Uterus (tissue), 2 donors: Measurements from ENCODE around the gene PLXNA4.

Experiments used
- CTCF ChIP-seq, 4 experiments: fragments of 200-600 bp in 2 of 4; fragments of 450-650 bp in 2 of 4; sonication (generic) in 2 of 4; IDR thresholded peaks; one replicate each; pipeline ENCODE4 v1.5.1; 2016 to 2019; ENCODE audit warnings: antibody characterized with exemption in 4 of 4, mild to moderate bottlenecking in 2 of 4, moderate library complexity in 1 of 4
- POLR2A ChIP-seq, 2 donors: fragments of 450-650 bp; IDR thresholded peaks; one replicate each; pipeline ENCODE4 v1.6.1; 2016; ENCODE audit warnings: antibody characterized with exemption in 2 of 2, mild to moderate bottlenecking in 1 of 2, moderate library complexity in 1 of 2

- TF ChIP-seq CTCF (IDR thresholded peaks at IDR 0.05): no peak
- no peak for TF ChIP-seq POLR2A (IDR thresholded peaks at IDR 0.05)
Observed at GRCh38 chr7:132403465-132404110, 172.7 kb downstream of the PLXNA4 start.
